Endothelial cell (in vitro differentiated cells): ENCODE data around the gene CXCL17. TPM values are rescaled to one million over a fixed set of nuclear protein-coding genes. Genes with fewer than 3 reads are reported as not detected.
"Not testable (repeated sequence)": the region's sequence is repeated elsewhere in the genome, so short reads cannot be mapped to it uniquely, and the experiment has no call there.

Source experiments
- DNase-seq: peaks from one replicate; pipeline ENCODE4 v3.0.0; 2021; ENCODE audit warnings: low spot score
- H3K27ac Mint-ChIP-seq: one replicate; pipeline ENCODE4 v1.8.0; 2021; ENCODE audit warnings: mixed read lengths, inconsistent platforms; ENCODE audit not compliant: unreplicated experiment
- H3K27me3 Mint-ChIP-seq: one replicate; pipeline ENCODE4 v1.8.0; 2021; ENCODE audit warnings: mild to moderate bottlenecking, moderate library complexity, mixed read lengths, inconsistent platforms; ENCODE audit not compliant: unreplicated experiment
- H3K36me3 Mint-ChIP-seq: one replicate; pipeline ENCODE4 v1.8.0; 2021; ENCODE audit warnings: mild to moderate bottlenecking, low read depth, mixed read lengths, inconsistent platforms; ENCODE audit not compliant: unreplicated experiment
- H3K4me1 Mint-ChIP-seq: one replicate; pipeline ENCODE4 v1.8.0; 2021; ENCODE audit warnings: mild to moderate bottlenecking, mixed read lengths, inconsistent platforms; ENCODE audit not compliant: unreplicated experiment
- H3K4me3 Mint-ChIP-seq: one replicate; pipeline ENCODE4 v1.8.0; 2021; ENCODE audit warnings: mild to moderate bottlenecking, mixed read lengths, inconsistent platforms; ENCODE audit not compliant: unreplicated experiment
- H3K9me3 Mint-ChIP-seq: one replicate; pipeline ENCODE4 v1.8.0; 2021; ENCODE audit warnings: mixed read lengths, inconsistent platforms; ENCODE audit not compliant: unreplicated experiment
- CTCF ChIP-seq: fragments of 200-600 bp; sonication (generic); IDR thresholded peaks from one replicate; pipeline ENCODE4 v1.5.0; 2021; ENCODE audit warnings: antibody characterized with exemption; ENCODE audit not compliant: unreplicated experiment
- long read RNA-seq: library from polyadenylated mRNA; unstranded; transcript quantifications from one replicate; pipeline ENCODE4 v2.0.0, GENCODE V29; 2020; ENCODE audit not compliant: unreplicated experiment
- total RNA-seq: library from RNA; stranded (reverse); fragmentation: NEBNext Ultra II Directional; extraction: Animal tissue kit (Norgen Biotek cat#: 25700); gene quantifications from one replicate; pipeline ENCODE4 v1.2.1, GENCODE V29; 2021; ENCODE audit not compliant: unreplicated experiment

CXCL17 gene, protein sequence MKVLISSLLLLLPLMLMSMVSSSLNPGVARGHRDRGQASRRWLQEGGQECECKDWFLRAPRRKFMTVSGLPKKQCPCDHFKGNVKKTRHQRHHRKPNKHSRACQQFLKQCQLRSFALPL
- total RNA-seq, result not detected
- long read RNA-seq, result 0 reads

GRCh38 chr19:42442833-42443232 lies at the start of gene CXCL17:
Gene CXCL17 (minus strand): TSS chr19:42442946. CDS start chr19:42442832, 114 bp downstream.
- H3K4me1 Mint-ChIP-seq, result peaks cover 12% of the 10 kb centered on the region
- no peak within 1 kb of the TSS for H3K27ac Mint-ChIP-seq
- no peak within 1 kb of the TSS for H3K4me3 Mint-ChIP-seq

DNA sequence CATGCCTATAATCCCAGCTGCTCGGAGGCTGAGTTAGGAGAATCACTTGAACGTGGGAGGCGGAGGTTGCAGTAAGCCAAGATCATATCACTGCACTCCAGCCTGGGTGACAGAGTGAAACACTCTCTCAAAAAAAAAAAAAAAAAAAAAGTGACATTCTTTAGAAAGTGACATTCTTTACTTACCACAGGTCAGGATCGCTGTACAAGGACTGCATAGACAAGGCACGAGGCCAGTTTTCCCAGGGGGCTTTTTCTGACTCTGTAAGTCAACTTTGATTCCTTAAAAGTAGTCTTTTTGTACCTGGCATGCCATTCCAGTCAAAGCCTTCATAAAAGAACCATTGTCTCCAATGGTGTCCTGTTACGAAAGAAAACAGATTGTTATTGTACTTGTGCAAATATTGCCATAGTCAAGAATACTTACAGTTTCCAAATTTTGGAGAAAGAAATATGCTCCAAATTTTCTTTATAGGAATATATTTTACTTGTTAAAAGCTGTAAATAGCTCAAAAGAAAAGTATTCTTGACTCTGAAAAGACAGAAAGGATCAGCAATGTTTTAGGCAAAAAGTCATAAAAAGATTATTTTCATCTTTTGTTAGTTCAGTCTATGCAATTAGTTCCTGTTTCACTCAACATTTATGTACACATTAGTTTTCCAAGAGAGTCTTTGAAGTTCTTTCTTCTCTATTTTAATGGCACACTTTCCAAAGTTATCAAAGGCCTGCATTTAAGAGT lies 46.2 kb upstream of the CXCL17 start:
- Mint-ChIP-seq H3K4me3 (no peak overlapping the region), H3K36me3 (no peaks in the 10 kb centered on the region), H3K27ac (no peak overlapping the region), H3K9me3 (no peaks in the 10 kb centered on the region), H3K27me3 (no peaks in the 10 kb centered on the region), H3K4me1 (no peaks in the 10 kb centered on the region)
- TF ChIP-seq CTCF, result no peak
- DNase-seq, result no peak

More at GRCh38 chr19:42442833-42443232, at the start of gene CXCL17:
- TF ChIP-seq CTCF, result no peak
- H3K36me3 Mint-ChIP-seq, result no peaks in the 10 kb centered on the region
- peaks cover 4% of the 10 kb centered on the region for H3K9me3 Mint-ChIP-seq
- no peaks in the 10 kb centered on the region for H3K27me3 Mint-ChIP-seq
- no peak for DNase-seq

DNA sequence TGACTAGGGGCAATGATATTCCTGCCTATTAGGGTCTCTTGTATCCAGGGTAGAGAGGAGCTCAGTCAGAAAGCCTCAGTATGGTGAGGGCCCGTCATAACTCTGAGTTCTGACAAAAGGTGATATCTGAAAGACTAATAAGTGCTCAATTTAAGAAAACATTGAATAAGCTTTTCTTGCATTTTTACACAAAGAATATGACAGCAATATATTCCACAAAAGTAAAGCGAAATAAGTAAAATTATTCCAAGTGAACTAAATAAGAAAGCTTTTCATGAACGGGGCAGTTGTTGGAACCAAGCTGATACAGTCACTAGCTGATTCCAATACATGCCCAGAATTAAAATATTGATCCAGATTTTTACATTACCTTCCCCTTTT lies 45.0 kb upstream of the CXCL17 start:
- TF ChIP-seq CTCF, result no peak
- Mint-ChIP-seq H3K27me3 (no peaks in the 10 kb centered on the region), H3K9me3 (no peaks in the 10 kb centered on the region), H3K36me3 (no peaks in the 10 kb centered on the region), H3K4me1 (no peaks in the 10 kb centered on the region), H3K27ac (no peak overlapping the region), H3K4me3 (no peak overlapping the region)
- DNase-seq, result no peak

DNA sequence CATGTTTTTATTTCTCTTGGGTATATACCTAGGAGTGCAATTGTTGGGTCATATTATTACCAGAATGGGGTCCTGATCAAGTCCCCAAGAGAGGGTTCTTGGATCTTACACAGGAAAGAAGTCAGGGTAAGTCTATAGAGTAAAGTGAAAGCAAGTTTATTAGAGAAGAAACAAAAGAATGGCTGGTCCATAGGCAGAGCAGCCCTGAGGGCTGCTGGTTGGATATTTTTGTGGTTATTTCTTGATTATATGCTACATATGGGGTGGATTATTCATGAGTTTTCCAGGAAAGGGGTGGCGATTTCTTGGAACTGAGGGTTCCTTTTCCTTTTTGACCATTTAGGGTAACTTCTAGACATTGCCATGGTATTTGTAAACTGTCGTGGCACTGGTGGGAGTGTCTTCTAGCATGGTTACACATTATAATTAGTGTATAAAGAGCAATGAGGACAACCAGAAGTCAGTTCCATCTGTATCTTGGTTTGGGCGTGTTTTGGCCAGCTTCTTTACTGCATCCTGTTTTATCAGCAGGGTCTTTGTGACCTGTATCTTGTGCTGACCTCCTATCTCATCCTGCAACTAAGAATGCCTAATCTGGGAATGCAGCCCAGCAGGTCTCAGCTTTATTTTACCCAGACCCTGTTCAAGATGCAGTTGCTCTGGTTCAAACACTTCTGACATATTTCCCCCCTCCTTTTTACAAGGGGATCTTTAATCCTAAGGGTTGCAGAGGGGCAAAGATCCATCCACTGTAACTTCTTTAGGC lies 44.5 kb upstream of the CXCL17 start:
- no peaks in the 10 kb centered on the region for H3K36me3 Mint-ChIP-seq
- H3K4me3 Mint-ChIP-seq, result no peak overlapping the region
- no peaks in the 10 kb centered on the region for H3K9me3 Mint-ChIP-seq
- H3K4me1 Mint-ChIP-seq, result no peaks in the 10 kb centered on the region
- DNase-seq, result no peak
- no peak overlapping the region for H3K27ac Mint-ChIP-seq
- TF ChIP-seq CTCF, result no peak
- H3K27me3 Mint-ChIP-seq, result no peaks in the 10 kb centered on the region

GRCh38 chr19:42485036-42485435 lies 42.3 kb upstream of the CXCL17 start:
- not testable (repeated sequence) for H3K9me3 Mint-ChIP-seq, DNase-seq, H3K27me3 Mint-ChIP-seq, H3K4me1 Mint-ChIP-seq, H3K36me3 Mint-ChIP-seq, H3K27ac Mint-ChIP-seq, H3K4me3 Mint-ChIP-seq
